ENCODE measurements around the gene USP5. TPM values are rescaled to one million over a fixed set of nuclear protein-coding genes. Genes with fewer than 3 reads are reported as not detected.
A peak's percentile ranks its signal among the peaks of the same experiment; 100 is the strongest.

Gene USP5, protein sequence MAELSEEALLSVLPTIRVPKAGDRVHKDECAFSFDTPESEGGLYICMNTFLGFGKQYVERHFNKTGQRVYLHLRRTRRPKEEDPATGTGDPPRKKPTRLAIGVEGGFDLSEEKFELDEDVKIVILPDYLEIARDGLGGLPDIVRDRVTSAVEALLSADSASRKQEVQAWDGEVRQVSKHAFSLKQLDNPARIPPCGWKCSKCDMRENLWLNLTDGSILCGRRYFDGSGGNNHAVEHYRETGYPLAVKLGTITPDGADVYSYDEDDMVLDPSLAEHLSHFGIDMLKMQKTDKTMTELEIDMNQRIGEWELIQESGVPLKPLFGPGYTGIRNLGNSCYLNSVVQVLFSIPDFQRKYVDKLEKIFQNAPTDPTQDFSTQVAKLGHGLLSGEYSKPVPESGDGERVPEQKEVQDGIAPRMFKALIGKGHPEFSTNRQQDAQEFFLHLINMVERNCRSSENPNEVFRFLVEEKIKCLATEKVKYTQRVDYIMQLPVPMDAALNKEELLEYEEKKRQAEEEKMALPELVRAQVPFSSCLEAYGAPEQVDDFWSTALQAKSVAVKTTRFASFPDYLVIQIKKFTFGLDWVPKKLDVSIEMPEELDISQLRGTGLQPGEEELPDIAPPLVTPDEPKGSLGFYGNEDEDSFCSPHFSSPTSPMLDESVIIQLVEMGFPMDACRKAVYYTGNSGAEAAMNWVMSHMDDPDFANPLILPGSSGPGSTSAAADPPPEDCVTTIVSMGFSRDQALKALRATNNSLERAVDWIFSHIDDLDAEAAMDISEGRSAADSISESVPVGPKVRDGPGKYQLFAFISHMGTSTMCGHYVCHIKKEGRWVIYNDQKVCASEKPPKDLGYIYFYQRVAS
- total RNA-seq: 10 to 100 TPM; 87.0 to 91.1 TPM
- long read RNA-seq, donor 1, transcript USP5-202 (20 exons, 3,083 nt): major isoform, 28 of 59 reads
- long read RNA-seq, donor 1, transcript USP5-201 (20 exons, 3,181 nt): minor isoform, 8 of 59 reads
- long read RNA-seq, donor 1, partial matches to known transcripts: 10 of 59 reads
- long read RNA-seq, donor 1, other reads (novel, unspliced or antisense): 13 of 59 reads
- long read RNA-seq, donor 2, transcript USP5-202 (20 exons, 3,083 nt): major isoform, 117 of 224 reads
- long read RNA-seq, donor 2, transcript USP5-201 (20 exons, 3,181 nt): minor isoform, 27 of 224 reads
- long read RNA-seq, donor 2, partial matches to known transcripts: 56 of 224 reads
- long read RNA-seq, donor 2, other reads (novel, unspliced or antisense): 22 of 224 reads

DNA sequence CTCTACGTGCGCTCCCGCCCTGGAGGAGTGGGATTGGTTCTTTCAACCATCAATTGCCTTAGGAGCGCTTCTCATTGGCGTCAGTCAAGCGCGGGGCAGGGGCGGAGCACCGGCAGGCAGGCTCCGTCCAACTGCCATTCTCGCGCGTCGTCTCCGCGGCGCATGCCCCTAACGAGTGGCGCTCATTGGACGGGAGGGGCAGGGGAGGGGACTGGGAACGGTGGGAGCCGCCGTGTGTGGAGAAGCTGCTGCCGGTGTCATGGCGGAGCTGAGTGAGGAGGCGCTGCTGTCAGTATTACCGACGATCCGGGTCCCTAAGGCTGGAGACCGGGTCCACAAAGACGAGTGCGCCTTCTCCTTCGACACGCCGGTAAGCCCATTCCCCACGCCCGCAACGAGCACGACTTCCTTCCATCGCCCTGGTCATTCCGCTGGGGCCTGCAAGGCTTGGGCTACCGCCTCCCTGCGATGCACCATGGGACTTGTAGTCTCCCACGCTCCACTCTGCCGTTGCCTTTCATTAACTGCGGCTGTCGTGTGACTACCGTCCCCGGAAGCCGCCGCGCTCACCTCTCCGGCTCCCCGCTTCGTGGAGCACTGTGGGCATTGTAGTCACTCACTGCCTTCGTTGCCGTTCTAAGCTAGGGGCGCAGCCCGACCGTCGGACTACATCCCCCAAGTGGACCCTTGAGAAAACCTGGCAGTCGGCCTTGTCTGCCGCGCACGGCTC lies at the start of gene USP5:
TSS of gene USP5 (plus strand) at position 230 of the 730 bp plus-strand sequence. CDS start at position 260, 30 bp downstream.
- intact Hi-C loops (cut with DNase I): no loop called here
- DNase-seq (ENCODE audit: low spot score): peak; percentile 100

DNA sequence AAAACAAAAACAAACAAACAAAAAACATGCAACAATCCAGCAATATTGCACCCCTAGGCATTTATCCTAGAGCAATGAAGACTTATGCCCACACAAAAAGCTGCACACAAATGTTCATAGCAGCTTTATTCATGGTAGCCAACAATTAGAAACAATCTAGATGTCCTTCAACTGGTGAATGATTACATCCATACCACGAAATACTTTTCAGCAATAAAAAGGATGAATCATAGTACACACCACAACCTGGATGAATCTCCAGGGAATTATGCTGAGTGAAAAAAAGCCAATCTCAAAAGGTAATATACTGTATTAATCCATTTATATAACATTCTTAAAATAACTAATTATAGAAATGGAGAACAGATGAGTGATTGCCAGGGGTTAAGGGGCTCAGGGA lies 44.8 kb upstream of the USP5 start:
- intact Hi-C loops (cut with DNase I): no loop called here
- no peak for DNase-seq (ENCODE audit: low spot score)

DNA sequence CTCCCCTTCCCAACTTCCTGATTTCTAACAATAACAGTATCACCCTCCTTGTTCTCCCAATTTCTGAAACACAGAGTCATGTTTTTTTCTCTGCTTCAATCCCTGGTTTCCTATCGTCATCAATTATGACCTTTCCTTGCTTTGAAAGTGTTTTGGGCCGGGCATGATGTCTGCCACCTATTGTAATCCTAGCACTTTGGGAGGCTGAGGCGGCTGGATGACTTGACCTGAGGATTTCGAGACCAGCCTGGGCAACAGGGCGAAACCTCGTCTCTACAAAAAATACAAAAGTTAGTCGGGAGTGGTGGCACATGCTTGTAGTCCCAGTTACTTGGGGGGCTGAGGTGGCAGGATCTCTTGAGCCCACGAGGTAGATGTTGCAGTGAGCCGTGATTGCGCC lies 42.9 kb upstream of the USP5 start:
- intact Hi-C loops (cut with DNase I): no loop called here
- no peak for DNase-seq (ENCODE audit: low spot score)

DNA sequence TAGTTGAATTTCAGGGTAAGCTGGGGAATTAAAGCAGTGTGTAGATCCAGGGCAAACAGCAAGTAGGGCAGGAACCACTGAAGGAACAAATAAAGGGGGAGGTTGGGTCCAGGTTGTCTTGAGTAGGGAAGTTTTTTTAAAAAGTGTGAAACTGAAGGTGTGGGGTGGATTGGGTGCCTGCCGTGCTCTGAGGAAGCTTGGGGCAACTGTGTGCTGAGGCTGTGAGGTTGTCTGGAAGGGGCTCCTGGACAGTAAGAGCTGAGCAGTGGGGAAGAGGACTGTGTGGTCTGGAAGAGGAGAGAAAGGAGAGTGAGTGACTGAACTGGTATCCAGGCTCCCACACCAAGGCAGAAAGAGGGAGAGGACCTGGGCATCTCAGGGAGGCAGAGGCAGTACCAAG lies 41.2 kb upstream of the USP5 start:
- intact Hi-C loops (cut with DNase I): no loop called here
- DNase-seq (ENCODE audit: low spot score): no peak

DNA sequence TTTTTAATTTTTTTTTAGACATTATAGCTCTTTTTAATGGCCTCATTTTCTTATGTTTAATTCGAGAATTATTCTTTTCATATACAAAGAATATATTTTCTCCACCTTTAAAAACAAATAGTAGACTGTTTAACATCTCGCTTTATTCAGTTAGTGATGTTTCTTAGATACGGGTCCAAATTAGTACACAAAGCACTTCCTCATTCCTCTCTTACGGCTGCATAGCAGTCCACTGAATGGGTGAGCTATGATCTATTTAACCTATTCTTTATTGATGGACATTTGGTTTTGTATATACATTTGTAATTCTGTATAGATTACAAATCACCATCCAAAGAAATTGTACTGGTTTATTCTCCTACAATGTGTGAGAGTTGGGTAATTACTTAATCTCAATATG lies 38.6 kb upstream of the USP5 start:
- intact Hi-C loops (cut with DNase I): no loop called here
- no peak for DNase-seq (ENCODE audit: low spot score)

DNA sequence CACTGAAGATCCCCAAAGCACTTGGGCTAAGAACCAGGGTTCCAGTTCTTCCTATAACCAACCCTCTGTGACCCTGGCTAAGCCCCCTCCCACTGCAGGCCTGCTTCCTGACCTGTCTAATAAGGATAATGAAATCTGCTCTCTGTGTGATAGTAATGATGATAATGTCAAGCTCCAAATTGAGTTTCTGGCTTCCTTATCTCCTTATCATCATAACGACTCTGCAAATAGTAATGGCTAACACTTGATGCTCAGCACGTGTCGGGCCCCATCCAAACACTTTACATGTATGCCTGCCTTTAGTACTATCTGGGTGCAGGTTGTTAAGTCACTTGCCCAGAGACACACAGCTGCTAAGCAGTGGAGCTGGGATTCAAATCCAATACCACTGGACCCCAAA lies 35.4 kb upstream of the USP5 start:
- no peak for DNase-seq (ENCODE audit: low spot score)
- intact Hi-C loops (cut with DNase I): no loop called here

DNA sequence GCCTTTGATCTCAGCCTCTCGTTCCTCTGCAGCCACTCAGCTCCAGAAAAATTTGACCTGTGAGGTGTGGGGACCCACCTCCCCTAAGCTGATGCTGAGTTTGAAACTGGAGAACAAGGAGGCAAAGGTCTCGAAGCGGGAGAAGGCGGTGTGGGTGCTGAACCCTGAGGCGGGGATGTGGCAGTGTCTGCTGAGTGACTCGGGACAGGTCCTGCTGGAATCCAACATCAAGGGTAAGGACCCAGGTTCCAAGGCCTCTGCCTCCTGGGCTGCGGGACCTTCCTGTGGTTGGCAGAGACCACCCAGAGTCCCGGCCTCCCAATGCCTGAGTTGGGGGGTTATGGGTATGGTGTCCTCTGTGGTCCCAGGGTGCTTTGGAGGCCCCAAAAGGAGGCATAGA lies 34.9 kb upstream of the USP5 start:
- no peak for DNase-seq (ENCODE audit: low spot score)
- intact Hi-C loops (cut with DNase I): no loop called here

DNA sequence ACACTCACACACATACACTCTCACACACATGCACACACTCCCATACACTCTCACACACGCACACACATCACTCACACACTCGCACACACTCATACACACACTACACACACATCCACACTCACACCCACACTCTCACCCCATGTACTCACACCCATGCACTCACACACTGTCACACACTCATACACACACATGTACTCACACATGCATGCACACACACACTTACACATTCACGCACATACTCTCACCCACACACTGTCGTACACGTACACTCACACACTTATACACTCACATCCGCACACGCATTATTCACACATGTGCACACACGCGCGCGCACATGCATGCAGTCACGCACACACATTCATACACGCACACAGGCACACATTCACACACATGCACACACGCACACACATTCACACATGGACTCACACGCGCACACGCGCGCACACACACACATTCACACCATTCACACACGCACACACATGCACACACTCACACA lies 34.2 kb upstream of the USP5 start:
- DNase-seq (ENCODE audit: low spot score): no peak
- intact Hi-C loops (cut with DNase I): no loop called here

DNA sequence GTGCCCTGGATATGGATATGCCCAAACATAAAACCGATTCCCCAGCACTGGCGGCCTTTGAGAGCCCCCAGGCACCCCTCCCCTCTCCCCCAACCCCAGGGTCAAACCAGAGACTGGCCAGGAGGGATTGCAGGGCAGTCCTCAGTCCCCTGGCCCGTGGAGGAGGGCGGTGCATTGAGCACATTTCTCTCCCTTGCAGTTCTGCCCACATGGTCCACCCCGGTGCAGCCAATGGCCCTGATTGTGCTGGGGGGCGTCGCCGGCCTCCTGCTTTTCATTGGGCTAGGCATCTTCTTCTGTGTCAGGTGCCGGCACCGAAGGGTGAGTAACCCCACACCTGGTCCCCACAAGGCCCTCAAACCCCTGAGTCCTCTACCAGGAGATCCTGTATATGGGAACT lies 33.7 kb upstream of the USP5 start:
- intact Hi-C loops (cut with DNase I): no loop called here
- DNase-seq (ENCODE audit: low spot score): no peak

DNA sequence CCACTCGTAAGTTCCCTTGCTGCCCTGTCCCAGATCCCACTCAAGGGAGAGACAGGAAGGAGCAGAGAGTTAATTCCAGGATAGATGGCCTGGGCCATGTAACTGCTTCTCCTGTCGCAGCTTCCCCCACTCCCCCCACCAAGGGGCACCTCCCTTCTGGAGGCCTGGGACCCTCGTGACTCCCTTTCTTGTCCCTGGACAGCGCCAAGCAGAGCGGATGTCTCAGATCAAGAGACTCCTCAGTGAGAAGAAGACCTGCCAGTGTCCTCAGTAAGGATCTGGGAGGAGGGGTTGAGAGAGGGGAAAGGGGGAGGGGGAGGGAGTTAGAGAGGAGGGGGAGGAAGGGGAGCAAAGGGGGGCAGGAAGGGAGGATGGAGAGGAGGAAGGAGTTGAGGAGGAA lies 33.3 kb upstream of the USP5 start:
- DNase-seq (ENCODE audit: low spot score): no peak
- intact Hi-C loops (cut with DNase I): no loop called here

DNA sequence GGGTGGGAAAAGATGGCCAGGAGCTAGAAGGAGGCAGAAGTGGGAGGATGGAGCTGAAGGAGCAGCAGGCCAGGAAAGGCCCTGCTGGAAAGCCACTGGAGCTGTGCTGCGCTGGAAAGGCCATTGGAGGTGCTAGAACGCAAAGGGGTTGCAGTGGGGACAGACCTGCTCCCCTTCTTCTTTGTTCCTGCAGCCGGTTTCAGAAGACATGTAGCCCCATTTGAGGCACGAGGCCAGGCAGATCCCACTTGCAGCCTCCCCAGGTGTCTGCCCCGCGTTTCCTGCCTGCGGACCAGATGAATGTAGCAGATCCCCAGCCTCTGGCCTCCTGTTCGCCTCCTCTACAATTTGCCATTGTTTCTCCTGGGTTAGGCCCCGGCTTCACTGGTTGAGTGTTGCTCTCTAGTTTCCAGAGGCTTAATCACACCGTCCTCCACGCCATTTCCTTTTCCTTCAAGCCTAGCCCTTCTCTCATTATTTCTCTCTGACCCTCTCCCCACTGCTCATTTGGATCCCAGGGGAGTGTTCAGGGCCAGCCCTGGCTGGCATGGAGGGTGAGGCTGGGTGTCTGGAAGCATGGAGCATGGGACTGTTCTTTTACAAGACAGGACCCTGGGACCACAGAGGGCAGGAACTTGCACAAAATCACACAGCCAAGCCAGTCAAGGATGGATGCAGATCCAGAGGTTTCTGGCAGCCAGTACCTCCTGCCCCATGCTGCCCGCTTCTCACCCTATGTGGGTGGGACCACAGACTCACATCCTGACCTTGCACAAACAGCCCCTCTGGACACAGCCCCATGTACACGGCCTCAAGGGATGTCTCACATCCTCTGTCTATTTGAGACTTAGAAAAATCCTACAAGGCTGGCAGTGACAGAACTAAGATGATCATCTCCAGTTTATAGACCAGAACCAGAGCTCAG lies 32.6 kb upstream of the USP5 start:
- intact Hi-C loops (cut with DNase I): no loop called here

DNA sequence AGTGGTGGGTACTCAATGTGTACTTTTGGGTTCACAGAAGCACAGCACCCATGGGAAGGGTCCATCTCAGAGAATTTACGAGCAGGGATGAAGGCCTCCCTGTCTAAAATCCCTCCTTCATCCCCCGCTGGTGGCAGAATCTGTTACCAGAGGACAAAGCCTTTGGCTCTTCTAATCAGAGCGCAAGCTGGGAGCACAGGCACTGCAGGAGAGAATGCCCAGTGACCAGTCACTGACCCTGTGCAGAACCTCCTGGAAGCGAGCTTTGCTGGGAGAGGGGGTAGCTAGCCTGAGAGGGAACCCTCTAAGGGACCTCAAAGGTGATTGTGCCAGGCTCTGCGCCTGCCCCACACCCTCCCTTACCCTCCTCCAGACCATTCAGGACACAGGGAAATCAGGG lies 31.8 kb upstream of the USP5 start:
- DNase-seq (ENCODE audit: low spot score): no peak
- intact Hi-C loops (cut with DNase I): no loop called here

More for the DNA sequence above, 32.6 kb upstream of the USP5 start:
- DNase-seq (ENCODE audit: low spot score): no peak

DNA sequence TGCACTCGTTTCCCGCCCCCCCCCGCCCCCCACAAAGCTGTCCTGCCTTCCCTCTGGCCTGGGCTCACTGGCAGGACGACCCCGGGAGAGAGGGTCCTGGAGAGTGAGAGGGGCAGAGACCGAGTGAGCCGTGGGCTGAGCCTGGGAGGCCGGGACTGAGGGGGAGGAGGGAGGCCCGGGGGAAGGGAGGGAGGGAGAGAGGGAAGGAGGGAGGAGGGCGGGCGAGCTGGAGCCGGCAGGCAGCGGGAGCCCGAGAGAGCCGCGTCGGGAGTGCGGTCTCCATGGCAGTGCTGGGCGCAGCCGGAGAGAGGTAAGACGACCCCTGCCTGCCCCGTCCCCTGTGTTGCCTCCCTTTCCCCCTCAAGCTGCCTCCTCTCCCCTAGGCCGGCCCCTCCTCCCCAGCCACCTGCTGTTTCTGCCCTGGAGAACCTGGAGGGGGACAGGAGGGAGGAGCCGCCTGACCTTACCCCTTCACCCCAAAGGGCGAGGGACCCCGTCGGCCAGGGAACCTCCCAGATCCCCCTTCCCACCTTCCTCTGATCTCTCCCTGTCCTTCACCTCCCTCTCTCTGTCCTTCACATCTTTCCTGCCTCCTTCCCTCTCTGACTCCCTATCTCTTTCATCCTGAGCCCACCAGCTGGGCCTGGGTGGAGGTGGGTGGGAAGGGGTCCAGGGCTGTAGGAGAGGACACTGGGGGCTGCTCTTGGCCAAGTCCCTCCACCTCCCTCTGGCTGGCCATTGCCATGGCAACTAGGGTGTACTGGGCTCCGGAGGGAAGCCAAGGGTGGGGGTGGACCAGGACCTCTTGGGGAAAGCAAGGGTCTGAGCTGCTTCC lies 30.1 kb upstream of the USP5 start, which contains the start of gene GPR162:
TSS of gene GPR162 (plus strand) at position 231 of the 835 bp plus-strand sequence. CDS start 2,078 bp downstream, outside the sequence.
- DNase-seq (ENCODE audit: low spot score): no peak
- intact Hi-C loops (cut with DNase I): no loop called here

DNA sequence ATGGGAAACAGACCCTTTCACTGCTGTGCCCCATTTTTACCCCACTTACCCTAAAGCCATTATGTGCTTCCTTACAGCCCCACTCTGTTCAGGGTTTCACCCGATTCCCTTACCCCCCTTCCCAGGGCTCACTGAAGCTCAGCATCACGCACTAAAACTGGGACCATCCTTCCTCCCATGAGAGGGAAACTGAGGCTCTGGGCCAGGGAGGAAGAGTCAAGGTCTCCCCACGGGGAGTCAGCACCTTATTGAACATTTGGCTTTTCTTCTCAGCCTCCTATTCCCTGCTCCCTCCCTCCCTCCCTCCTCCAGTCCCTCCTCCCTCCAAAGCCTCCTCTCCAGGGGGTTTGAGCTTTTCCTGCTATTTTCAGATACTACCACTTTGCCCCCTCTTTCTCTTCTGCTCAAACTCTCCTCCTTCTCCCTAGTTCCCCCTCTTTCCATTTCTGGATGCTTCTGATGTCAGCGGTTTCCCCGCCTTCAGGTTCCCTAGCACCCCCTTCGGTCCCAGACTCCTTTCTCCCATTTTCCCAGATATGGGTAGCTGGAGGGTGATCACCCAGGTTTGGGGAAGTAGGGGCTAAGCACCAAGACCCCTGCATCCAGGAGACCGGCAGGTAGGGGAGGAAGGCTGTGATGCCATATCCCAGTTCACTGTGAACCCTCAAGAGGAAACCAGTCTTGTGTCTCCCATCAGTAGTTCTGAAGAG lies 29.4 kb upstream of the USP5 start:
- intact Hi-C loops (cut with DNase I): no loop called here
- no peak for DNase-seq (ENCODE audit: low spot score)

DNA sequence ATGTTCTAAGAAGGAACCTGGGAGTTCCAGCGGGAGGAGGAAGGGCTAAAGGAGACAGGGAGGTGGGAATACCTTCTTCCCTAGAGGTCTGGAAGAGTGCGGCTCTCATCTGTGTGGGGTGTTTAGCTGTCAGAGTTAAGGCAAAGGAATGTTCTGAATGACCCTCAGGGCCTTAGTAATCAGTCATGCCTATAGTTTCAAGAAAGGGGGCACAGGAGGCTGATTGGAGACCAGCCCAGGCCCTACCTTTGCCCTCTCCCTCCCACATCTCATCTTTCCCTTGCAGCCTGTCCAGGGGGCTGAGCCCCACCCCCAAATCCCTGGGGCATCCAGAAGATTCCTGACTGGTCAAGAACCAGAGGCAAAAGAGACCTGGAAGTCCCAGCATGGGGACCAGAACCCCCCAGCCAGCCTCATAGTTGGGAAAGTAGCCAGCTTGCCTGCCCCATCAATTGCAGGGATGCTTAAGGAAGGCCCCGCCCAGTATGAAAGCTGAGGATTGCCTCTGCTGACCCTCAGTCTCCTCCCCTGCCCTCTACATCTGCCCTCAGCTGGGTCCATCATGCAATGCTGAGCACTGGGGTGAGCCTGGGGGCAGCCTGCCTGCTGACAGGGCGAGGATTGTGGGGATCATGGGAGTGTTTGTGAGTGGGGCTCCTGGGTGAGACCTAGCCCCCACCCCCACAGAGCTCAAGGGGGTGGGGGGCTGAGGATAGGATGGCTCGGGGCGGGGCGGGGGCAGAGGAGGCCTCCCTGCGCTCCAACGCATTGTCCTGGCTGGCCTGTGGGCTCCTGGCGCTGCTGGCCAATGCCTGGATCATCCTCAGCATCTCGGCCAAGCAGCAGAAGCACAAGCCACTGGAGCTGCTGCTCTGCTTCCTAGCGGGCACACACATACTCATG lies 28.5 kb upstream of the USP5 start:
- intact Hi-C loops (cut with DNase I): no loop called here
- no peak for DNase-seq (ENCODE audit: low spot score)
